Calu3 (cell line): ENCODE results near the gene RSPH9. TPM values are rescaled to one million over a fixed set of nuclear protein-coding genes. Genes with fewer than 3 reads are reported as not detected.

Source experiments
- BruUV-seq: library from RNA; stranded (reverse); fragments of 400-500 nt; replicated peaks from 2 replicates; lab custom pipeline; 2021; lab: Mats Ljungman, UMichigan
- CTCF ChIA-PET: fragments of 300-600 bp; sonication (Branson Sonifier 250); formaldehyde crosslinking; loops from one replicate; lab custom pipeline; 2022; ENCODE audit warnings: antibody characterized with exemption; lab: Charles Lee
- DNase-seq: peaks from one replicate; pipeline ENCODE4 v3.0.0; 2022
- H3K27ac Mint-ChIP-seq: one replicate; pipeline ENCODE4 v1.8.0; 2022; ENCODE audit warnings: mixed read lengths; ENCODE audit not compliant: unreplicated experiment
- H3K27me3 Mint-ChIP-seq: one replicate; pipeline ENCODE4 v1.8.0; 2022; ENCODE audit warnings: mixed read lengths; ENCODE audit not compliant: unreplicated experiment
- H3K36me3 Mint-ChIP-seq: one replicate; pipeline ENCODE4 v1.8.0; 2022; ENCODE audit warnings: mild to moderate bottlenecking, moderate library complexity, mixed read lengths; ENCODE audit not compliant: insufficient read depth, unreplicated experiment
- H3K4me1 Mint-ChIP-seq: one replicate; pipeline ENCODE4 v1.8.0; 2022; ENCODE audit warnings: mild to moderate bottlenecking, low read depth, mixed read lengths; ENCODE audit not compliant: unreplicated experiment
- H3K4me3 Mint-ChIP-seq: one replicate; pipeline ENCODE4 v1.8.0; 2022; ENCODE audit warnings: mild to moderate bottlenecking, low read depth, moderate library complexity, mixed read lengths; ENCODE audit not compliant: unreplicated experiment
- H3K9me3 Mint-ChIP-seq: one replicate; pipeline ENCODE4 v1.8.0; 2022; ENCODE audit warnings: low read depth, mixed read lengths; ENCODE audit not compliant: unreplicated experiment
- CTCF ChIP-seq: fragments of 200-600 bp; IDR thresholded peaks from one replicate; pipeline ENCODE4 v1.8.0; 2022; ENCODE audit warnings: antibody characterized with exemption; ENCODE audit not compliant: unreplicated experiment
- intact Hi-C: fragments of 100-400 bp; cut with micrococcal nuclease; formaldehyde crosslinking; loops from one replicate; pipeline ENCODE4 v1.10.0; 2022; ENCODE audit not compliant: unreplicated experiment
- total RNA-seq: library from RNA; stranded (reverse); gene quantifications from 2 replicates; pipeline ENCODE4 v1.2.3, GENCODE V29; 2022

RSPH9 gene
- total RNA-seq, 1 experiment from 2014 or later, result 0.19 TPM

- Mint-ChIP-seq H3K27ac (no peak overlapping the region), H3K36me3 (peaks cover 33% of the 10 kb centered on the region), H3K27me3 (no peaks in the 10 kb centered on the region), H3K9me3 (no peaks in the 10 kb centered on the region), H3K4me3 (no peak overlapping the region), H3K4me1 (peaks cover 42% of the 10 kb centered on the region)
- no TSS peak for BruUV-seq
- no peak for TF ChIP-seq CTCF
- intact Hi-C loops, result no loop called here
- CTCF ChIA-PET, result interaction anchor here (1.3 kb wide), 1 partner anchor 16 kb away, joined by 4 read pairs; no protein-coding TSS in a partner anchor
- no peak for DNase-seq
Measured at GRCh38 chr6:43682724-43683429, 38.0 kb downstream of the RSPH9 start.

- H3K4me3 Mint-ChIP-seq, result no peak overlapping the region
- H3K27ac Mint-ChIP-seq, result no peak overlapping the region
- peaks cover 33% of the 10 kb centered on the region for H3K36me3 Mint-ChIP-seq
- peaks cover 49% of the 10 kb centered on the region for H3K4me1 Mint-ChIP-seq
- no peak for DNase-seq
- no peaks in the 10 kb centered on the region for H3K27me3 Mint-ChIP-seq
- CTCF ChIA-PET, result no interaction called here
- no peak for TF ChIP-seq CTCF
- no TSS peak for BruUV-seq
- intact Hi-C loops, result no loop called here
- no peaks in the 10 kb centered on the region for H3K9me3 Mint-ChIP-seq
Measured at GRCh38 chr6:43683708-43684455, 39.0 kb downstream of the RSPH9 start.

- TSS peak; percentile 61 for BruUV-seq
- Mint-ChIP-seq H3K9me3 (no peaks in the 10 kb centered on the region), H3K4me3 (peak overlapping the region; percentile 97), H3K27me3 (no peaks in the 10 kb centered on the region), H3K4me1 (peaks cover 49% of the 10 kb centered on the region), H3K36me3 (peaks cover 24% of the 10 kb centered on the region), H3K27ac (peak overlapping the region; percentile 93)
- CTCF ChIA-PET, result interaction anchor here (0.6 to 2.1 kb wide), 5 partner anchors 12 to 84 kb away, joined by 3 to 10 read pairs (median 4); partner anchors contain the start of gene VEGFA
- no peak for DNase-seq
- intact Hi-C loops, result no loop called here
- TF ChIP-seq CTCF, result no peak
Measured at GRCh38 chr6:43687079-43687436, 42.2 kb downstream of the RSPH9 start.

GRCh38 chr6:43687437-43688347 is 42.9 kb downstream of the RSPH9 start, which contains the start of gene MRPS18A:
TSS of gene MRPS18A (minus strand) at chr6:43687791. CDS start at chr6:43687779, 12 bp downstream.
- CTCF ChIA-PET, result interaction anchor here (0.7 to 2.1 kb wide), 7 partner anchors 15 to 391 kb away, joined by 3 to 10 read pairs (median 4); partner anchors contain the start of gene VEGFA
- Mint-ChIP-seq H3K9me3 (no peaks in the 10 kb centered on the region), H3K27ac (peak within 1 kb of the TSS; percentile 93), H3K4me1 (peaks cover 49% of the 10 kb centered on the region), H3K27me3 (no peaks in the 10 kb centered on the region), H3K36me3 (peaks cover 24% of the 10 kb centered on the region), H3K4me3 (peak within 1 kb of the TSS; percentile 97)
- intact Hi-C loops, result no loop called here
- TF ChIP-seq CTCF, result no peak
- peak; percentile 95 for DNase-seq
- TSS peak; percentile 99 for BruUV-seq
